ENCODE measurements around the gene CBY3. TPM values are rescaled to one million over a fixed set of nuclear protein-coding genes. Genes with fewer than 3 reads are reported as not detected.

CBY3 gene
- total and polyA plus RNA-seq, 2 of the 13 experiments (the other 11 are each of a cell fraction or from before 2014, with no cell fraction given) = not detected

- no peak for TF ChIP-seq ZNF275 (CRISPR knock-in tag; IDR thresholded peaks at IDR 0.05; ENCODE audit: borderline replicate concordance)
- TF ChIP-seq ZBTB34 (CRISPR knock-in tag; IDR thresholded peaks at IDR 0.05) = peak; percentile 76; the same call in 1 of the 2 replicates
- no peak for TF ChIP-seq MTA3 (CRISPR knock-in tag; IDR thresholded peaks at IDR 0.05)
- no peak for TF ChIP-seq ZUFSP (CRISPR knock-in tag; IDR thresholded peaks at IDR 0.05; ENCODE audit: borderline replicate concordance)
- TF ChIP-seq ZNF280B (CRISPR knock-in tag; IDR thresholded peaks at IDR 0.05; ENCODE audit: borderline replicate concordance) = no peak; the same call in 1 of the 2 replicates
- TF ChIP-seq SMC3 (IDR thresholded peaks at IDR 0.05; ENCODE audit: low read length) = no peak
- TF ChIP-seq NRL (CRISPR knock-in tag; IDR thresholded peaks at IDR 0.05; ENCODE audit: borderline replicate concordance) = no peak
- 0 out of 2 replicates have a peak, but pooled peaks have one; percentile 44 for TF ChIP-seq PRDM4 (CRISPR knock-in tag; IDR thresholded peaks at IDR 0.05; ENCODE audit: borderline replicate concordance)
- peak; percentile 91 for TF ChIP-seq ZNF687 (CRISPR knock-in tag; IDR thresholded peaks at IDR 0.05)
- no peak; the same call in 1 of the 2 replicates for TF ChIP-seq TOE1 (CRISPR knock-in tag; IDR thresholded peaks at IDR 0.05)
- TF ChIP-seq ZNF335 (CRISPR knock-in tag; IDR thresholded peaks at IDR 0.05) = peak; percentile 80
Measured at GRCh38 chr5:179697993-179698934, 17.4 kb upstream of the CBY3 start (continued).

Data from HepG2 (cell line).